GM21515 (cell line): ENCODE results near the gene ZNF530.

ENCODE experiments used
- ATAC-seq: cut with Tn5 transposase; IDR thresholded peaks from one replicate; pipeline ENCODE4 v1.9.1; 2021; ENCODE audit not compliant: unreplicated experiment

The ZNF530 gene

GRCh38 chr19:57613941-57614743, 14.5 kb downstream of the ZNF530 start, which contains the start of gene ZNF134:
Gene ZNF134, plus strand, starts transcription at chr19:57614242. Its CDS starts 5,227 bp downstream, at chr19:57619469.
- ATAC-seq: peak; percentile 95

GRCh38 chr19:57615346-57615745, 15.7 kb downstream of the ZNF530 start:
- ATAC-seq: no peak

DNA sequence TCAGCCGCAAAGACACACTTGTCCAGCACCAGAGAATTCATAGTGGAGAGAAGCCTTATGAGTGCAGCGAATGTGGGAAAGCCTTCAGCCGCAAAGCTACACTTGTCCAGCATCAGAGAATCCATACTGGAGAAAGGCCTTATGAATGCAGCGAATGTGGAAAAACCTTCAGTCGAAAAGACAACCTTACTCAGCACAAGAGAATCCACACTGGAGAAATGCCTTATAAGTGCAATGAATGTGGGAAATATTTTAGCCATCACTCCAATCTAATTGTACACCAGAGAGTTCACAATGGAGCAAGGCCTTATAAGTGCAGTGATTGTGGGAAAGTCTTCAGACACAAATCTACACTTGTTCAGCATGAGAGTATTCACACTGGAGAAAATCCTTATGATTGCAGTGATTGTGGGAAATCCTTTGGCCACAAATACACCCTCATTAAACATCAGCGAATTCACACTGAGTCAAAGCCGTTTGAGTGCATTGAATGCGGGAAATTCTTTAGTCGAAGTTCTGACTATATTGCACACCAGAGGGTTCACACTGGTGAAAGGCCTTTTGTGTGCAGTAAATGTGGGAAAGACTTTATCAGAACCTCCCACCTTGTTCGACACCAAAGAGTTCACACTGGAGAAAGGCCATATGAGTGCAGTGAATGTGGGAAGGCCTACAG, 21.1 kb downstream of the ZNF530 start:
- ATAC-seq: no peak

GRCh38 chr19:57623091-57623490, 23.4 kb downstream of the ZNF530 start:
- no peak for ATAC-seq

DNA sequence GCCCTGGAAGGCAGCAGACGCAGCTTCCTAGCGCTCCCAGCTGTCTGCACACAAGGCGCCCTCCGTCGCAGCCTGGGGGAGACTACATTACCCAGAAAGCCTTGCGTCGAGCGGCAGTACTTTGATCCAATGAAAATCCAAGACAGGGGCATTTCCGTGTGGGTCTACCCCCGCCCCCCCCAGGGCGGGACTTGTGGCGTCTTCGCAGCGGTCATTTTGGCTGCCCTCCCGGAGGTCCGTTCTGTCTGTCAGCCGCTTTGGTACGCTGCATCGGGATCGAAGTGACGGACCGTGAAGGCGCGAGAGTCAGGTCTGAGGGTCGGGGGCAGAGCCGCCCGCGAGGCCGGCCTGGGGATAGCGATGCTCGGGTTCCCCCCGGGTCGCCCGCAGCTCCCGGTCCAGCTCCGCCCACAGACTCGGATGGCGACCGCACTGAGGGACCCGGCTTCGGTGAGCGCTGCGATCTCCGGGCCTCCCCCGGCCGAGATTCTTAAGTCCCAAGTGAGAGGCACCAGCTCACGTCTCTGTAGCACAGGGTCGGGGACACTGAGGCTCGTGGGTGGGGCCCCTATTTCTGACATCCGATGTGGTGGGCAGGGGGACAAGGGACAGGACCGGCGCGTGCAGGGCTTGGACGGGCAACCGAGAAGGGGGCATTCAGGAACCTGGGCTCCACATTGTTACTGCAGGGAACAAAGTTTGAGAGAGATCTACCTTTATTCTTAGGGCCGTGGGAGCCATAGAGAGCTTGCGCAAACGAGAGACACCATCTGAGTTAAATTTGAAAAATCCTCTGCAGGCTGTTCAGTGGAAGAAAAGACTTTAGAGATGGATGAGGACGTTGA, 33.5 kb downstream of the ZNF530 start, which contains the start of gene ZNF211:
TSS of gene ZNF211 (plus strand) at position 182 of the 845 bp plus-strand sequence. CDS start at position 361, 179 bp downstream.
- peak; percentile 88 for ATAC-seq

DNA sequence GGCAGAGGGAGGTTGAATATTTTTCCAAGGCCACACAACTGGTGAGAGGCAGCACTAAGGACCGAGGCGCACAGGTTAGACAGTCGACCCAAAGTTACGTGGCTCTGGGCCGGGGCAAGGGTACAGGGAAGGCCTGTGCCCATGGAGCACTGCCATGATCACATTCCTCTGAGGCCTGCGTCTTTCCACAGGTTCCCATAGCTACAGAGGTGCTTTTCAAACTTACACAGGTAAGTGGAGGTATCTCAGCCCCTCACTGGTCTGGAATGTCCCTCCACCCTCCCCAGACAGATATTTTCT, 34.1 kb downstream of the ZNF530 start:
- ATAC-seq: no peak

DNA sequence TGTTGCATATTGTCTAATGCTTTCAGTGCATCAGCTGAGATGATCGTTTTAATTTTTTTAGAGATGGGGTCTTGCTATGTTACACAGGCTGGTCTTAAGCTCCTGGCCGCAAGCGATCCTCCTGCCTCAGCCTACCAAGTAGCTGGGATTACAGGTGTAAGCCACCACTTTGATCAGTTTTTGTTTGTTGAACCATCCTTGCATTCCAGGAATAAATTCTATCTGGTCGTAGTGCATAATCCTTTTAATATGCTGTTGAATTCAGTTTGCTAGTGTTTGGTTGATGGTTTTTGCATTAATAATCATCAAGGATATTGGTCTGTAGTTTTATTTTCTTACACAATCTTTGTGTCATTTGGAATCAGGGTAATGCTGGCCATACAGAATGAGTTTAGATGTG, 37.7 kb downstream of the ZNF530 start:
- no peak for ATAC-seq

- no peak for ATAC-seq
Observed at GRCh38 chr19:57641715-57642234, 42.1 kb downstream of the ZNF530 start.

DNA sequence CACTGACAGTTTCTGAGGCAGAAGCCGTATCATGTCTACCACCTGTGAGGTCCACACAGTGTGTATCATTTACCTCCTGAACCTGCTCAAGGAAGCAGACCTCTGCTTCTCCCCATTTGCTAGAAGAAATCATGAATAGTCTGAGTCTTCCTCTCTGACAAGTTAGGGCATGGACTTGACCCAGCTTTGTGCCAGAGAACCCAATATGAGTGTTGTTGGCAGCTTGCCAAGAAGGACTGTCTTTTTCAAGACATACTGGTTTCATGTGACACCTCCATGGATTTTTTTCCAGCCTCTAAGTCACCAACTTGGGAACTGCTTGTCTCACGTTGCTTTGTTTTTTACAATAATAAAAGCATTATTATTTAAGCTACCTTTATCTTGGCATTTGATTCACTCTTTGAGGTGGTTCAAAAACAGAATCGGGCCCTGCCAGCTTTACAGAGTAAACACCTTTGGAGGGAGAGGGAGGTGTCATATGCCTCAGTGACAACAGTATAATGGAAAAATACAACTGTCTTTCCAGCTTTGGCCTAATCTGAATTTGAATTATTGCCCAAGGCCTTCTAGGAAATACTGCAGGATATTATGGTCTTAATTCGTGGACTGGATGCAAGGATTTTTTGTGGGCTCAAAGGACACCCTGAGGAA, 42.8 kb downstream of the ZNF530 start:
- no peak for ATAC-seq

DNA sequence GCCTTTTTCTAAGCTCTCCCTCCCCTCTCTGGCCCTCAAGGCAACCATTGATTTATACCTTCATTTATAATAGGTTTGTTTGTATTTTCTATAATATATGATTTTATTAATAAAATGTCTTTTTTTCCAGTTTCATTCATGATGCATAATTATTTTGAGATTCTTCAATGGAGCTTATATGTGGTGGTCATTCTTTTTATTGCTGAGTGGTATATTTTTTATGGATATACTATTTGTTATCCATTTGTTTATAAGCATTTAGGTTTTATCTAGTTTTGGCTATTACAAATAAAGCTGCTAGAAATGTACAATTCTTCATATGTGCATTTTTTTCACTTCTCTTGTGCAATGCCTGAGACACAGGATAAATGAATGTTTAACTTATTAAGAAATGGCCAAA, 44.0 kb downstream of the ZNF530 start:
- ATAC-seq: no peak

DNA sequence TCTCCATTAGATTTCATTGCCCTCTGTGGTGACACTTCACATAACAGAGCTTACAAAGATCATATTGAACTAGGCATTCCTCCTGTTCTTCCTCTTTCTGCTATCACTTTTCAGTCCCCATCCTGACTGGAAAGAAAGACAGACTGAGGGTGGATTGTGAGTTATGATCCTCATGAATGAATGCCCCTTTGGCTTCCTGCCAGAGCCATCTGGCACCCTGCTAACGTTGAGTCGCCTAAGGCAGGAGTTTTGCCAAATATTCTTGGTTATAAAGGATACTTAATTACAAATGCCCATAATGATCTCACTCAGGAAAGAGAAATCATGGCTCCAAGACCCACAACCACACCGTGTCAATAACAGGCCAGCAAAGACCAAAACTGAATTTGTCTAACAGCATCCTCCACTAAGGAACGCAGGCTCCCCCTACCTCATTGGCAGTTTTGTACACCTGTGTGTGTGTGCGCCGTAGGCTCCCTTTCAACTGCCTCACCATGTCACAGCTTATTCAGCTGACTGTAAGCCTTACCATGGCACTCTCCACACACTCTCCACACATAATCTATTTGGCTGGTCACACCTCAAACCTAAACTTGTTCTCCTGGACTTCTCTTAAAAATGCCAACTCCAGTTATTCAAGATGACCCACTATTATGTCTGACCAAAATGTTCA, 48.8 kb downstream of the ZNF530 start:
- ATAC-seq: no peak

GRCh38 chr19:57651654-57651996, 51.9 kb downstream of the ZNF530 start:
- ATAC-seq: no peak

- ATAC-seq: no peak
Observed at GRCh38 chr19:57653689-57654088, 54.0 kb downstream of the ZNF530 start.

GRCh38 chr19:57655443-57655842, 55.8 kb downstream of the ZNF530 start:
- no peak for ATAC-seq

GRCh38 chr19:57656346-57656745, 56.7 kb downstream of the ZNF530 start:
- no peak for ATAC-seq
